Lower lobe of right lung (tissue), 2 donors: Measurements from ENCODE around the gene TEX26. TPM values are rescaled to one million over a fixed set of nuclear protein-coding genes. Genes with fewer than 3 reads are reported as not detected.

Experiments used
- ATAC-seq, 2 donors: fragments of 200-7000 bp; cut with Tn5 transposase; one replicate each; pipeline ENCODE4 v1.9.1; 2020 to 2022; ENCODE audit warnings: mild to moderate bottlenecking in 2 of 2, moderate library complexity in 2 of 2
- DNase-seq: peaks from one replicate; pipeline ENCODE4 v3.0.0-alpha.2; 2020
- H3K27ac ChIP-seq: fragments of 200-600 bp; one replicate; pipeline ENCODE4 v1.8.0; 2022
- H3K27me3 ChIP-seq: fragments of 200-600 bp; one replicate; pipeline ENCODE4 v1.8.0; 2022; ENCODE audit warnings: low read depth
- H3K36me3 ChIP-seq: fragments of 200-600 bp; one replicate; pipeline ENCODE4 v1.8.0; 2022; ENCODE audit warnings: mild to moderate bottlenecking
- H3K4me1 ChIP-seq: fragments of 200-600 bp; one replicate; pipeline ENCODE4 v1.8.0; 2022
- H3K4me3 ChIP-seq: fragments of 200-600 bp; one replicate; pipeline ENCODE4 v1.8.0; 2022; ENCODE audit warnings: mild to moderate bottlenecking
- H3K9me3 ChIP-seq: fragments of 200-600 bp; one replicate; pipeline ENCODE4 v1.8.0; 2022
- intact Hi-C: fragments of 100-400 bp; cut with DNase I; formaldehyde crosslinking; loops from one replicate; pipeline ENCODE4 v1.11.0; 2022
- total RNA-seq: library from RNA; stranded (reverse); fragmentation: NEBNext Ultra II Directional; extraction: Animal tissue kit (Norgen Biotek cat#: 25700); gene quantifications from one replicate; pipeline ENCODE4 v1.2.1, GENCODE V29; 2021
- TF ChIP-seq, protein P1 (sequence below): fragments of 200-600 bp; IDR thresholded peaks from one replicate; pipeline ENCODE4 v1.8.0; 2022; ENCODE audit warnings: antibody characterized with exemption, mild to moderate bottlenecking
- donor health status: DM: no; HTN: yes; CAD: no; lungs with severe emphysema.

The TEX26 gene
- total RNA-seq, 1 donor from 2014 or later = 0.27 TPM

DNA sequence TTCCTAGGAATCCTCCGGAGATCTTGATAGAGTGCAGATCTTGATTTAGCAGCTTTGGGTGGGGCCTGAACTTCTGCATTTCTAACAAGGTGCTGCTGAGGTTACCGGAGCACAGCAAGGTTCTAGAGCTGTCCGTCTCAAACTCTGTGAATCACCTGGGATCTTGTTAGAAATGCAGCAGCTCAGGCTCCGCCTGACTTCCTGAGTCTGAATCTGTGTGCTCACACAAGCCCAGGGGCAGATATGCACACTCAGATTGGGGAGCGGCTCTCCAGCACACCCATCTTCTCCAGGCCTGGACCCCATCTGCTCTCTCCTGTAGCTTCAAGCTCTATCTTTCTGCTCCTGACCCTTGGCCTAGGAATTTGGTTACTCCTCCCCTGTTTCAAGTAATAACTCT is 3.5 kb upstream of the TEX26 start:
- DNase-seq (no peak), ATAC-seq (no peak)
- Histone ChIP-seq H3K36me3 (no peaks in the 10 kb centered on the region), H3K27me3 (peaks cover 11% of the 10 kb centered on the region), H3K4me3 (no peak overlapping the region), H3K27ac (no peak overlapping the region), H3K9me3 (no peaks in the 10 kb centered on the region), H3K4me1 (no peaks in the 10 kb centered on the region)
- TF ChIP-seq, protein P1, sequence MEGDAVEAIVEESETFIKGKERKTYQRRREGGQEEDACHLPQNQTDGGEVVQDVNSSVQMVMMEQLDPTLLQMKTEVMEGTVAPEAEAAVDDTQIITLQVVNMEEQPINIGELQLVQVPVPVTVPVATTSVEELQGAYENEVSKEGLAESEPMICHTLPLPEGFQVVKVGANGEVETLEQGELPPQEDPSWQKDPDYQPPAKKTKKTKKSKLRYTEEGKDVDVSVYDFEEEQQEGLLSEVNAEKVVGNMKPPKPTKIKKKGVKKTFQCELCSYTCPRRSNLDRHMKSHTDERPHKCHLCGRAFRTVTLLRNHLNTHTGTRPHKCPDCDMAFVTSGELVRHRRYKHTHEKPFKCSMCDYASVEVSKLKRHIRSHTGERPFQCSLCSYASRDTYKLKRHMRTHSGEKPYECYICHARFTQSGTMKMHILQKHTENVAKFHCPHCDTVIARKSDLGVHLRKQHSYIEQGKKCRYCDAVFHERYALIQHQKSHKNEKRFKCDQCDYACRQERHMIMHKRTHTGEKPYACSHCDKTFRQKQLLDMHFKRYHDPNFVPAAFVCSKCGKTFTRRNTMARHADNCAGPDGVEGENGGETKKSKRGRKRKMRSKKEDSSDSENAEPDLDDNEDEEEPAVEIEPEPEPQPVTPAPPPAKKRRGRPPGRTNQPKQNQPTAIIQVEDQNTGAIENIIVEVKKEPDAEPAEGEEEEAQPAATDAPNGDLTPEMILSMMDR = no peak
- intact Hi-C loops = no loop called here

DNA sequence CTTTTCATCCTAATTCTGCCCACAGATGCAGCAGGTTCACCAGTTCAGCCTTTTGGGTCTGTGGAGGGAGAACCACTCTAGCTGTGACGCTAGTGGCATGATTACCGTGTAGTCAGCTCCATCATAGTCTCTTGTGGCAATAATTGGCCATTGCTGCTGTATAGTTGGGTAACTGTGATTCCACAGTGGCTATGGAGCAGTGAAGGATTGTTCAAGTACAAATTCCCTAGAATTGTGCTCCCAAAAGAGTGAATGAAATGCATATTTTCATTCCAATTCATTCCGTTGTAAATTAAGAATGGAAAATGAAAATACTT is 856 bp downstream of the TEX26 start:
- Histone ChIP-seq H3K4me1 (no peaks in the 10 kb centered on the region), H3K9me3 (peaks cover 3% of the 10 kb centered on the region), H3K27ac (no peak overlapping the region), H3K27me3 (peaks cover 11% of the 10 kb centered on the region), H3K4me3 (no peak overlapping the region), H3K36me3 (no peaks in the 10 kb centered on the region)
- intact Hi-C loops = no loop called here
- no peak for DNase-seq
- no peak for ATAC-seq
- TF ChIP-seq, protein P1 = no peak

DNA sequence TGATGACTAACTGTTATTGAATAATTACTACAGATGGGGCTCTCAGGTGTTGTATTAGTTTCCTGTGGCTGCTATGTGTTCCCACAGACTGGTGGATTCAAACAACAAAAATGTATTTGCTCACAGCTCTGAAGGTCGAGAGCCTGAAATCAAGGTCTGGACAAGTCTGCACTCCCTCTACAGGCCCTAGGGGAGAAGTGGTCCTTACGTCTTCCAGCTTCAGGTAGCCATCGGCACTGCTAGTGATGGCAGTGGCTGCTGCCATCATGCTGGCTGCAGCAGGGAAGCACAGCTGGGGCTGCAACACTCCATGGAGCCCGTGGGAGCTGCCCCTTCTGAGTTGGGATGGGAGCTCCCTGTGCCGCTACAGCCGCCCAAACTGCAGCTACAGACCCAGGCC is 1.9 kb downstream of the TEX26 start:
- peaks cover 11% of the 10 kb centered on the region for H3K27me3 ChIP-seq

DNA sequence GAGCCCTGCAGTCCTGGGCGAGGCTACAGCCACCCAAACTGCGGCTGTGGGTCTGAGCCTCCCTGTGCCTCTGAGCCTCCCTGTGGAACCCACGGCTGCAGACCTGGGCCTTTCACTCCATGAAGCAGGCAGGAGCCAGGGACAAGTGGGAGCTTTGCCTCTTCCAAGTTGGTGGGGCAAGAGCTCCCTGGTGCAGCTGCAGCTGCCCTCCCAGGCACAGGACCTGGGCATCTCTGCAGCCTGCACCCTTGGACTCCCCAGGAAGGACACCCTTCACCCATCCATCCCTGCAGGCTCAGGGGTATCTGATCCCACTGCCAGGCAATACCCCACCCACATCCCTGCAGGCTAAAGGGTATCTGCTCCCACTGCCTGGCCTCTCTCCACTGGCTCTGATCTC is 2.3 kb downstream of the TEX26 start:
- ATAC-seq (peak in 1 of 2 donors; percentile 11), DNase-seq (no peak)
- Histone ChIP-seq H3K4me3 (no peak overlapping the region), H3K27me3 (peaks cover 11% of the 10 kb centered on the region), H3K9me3 (peaks cover 7% of the 10 kb centered on the region), H3K4me1 (no peaks in the 10 kb centered on the region), H3K27ac (no peak overlapping the region), H3K36me3 (no peaks in the 10 kb centered on the region)
- TF ChIP-seq, protein P1 = no peak
- intact Hi-C loops = no loop called here

More for the DNA sequence above, 1.9 kb downstream of the TEX26 start:
- Histone ChIP-seq H3K36me3 (no peaks in the 10 kb centered on the region), H3K27ac (no peak overlapping the region), H3K4me3 (no peak overlapping the region), H3K4me1 (no peaks in the 10 kb centered on the region), H3K9me3 (peaks cover 7% of the 10 kb centered on the region)
- DNase-seq (no peak), ATAC-seq (no peak)
- TF ChIP-seq, protein P1 = no peak
- intact Hi-C loops = no loop called here

DNA sequence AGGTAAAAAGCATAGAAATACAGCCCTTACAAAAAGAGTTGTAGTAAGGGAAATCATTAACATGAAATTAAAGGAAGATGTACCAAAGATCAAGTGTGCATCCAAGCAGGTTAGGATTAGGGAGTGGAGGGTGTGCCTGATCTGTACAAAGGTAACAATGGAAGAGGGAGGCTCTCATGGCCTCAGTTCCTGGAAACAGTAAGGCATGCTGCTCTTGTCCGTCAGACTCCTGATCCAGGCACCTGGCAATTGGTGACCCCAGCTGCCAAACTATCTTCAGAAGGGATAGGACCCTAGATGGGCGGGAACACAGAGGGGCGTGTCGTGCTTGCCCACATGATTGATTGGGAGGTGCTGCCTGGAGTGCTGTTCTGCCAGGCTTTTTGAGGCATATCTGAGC is 4.5 kb downstream of the TEX26 start:
- Histone ChIP-seq H3K9me3 (peaks cover 7% of the 10 kb centered on the region), H3K4me1 (no peaks in the 10 kb centered on the region), H3K27me3 (peaks cover 11% of the 10 kb centered on the region), H3K27ac (no peak overlapping the region), H3K36me3 (no peaks in the 10 kb centered on the region), H3K4me3 (no peak overlapping the region)
- no peak for ATAC-seq
- TF ChIP-seq, protein P1 = no peak
- intact Hi-C loops = no loop called here
- no peak for DNase-seq

DNA sequence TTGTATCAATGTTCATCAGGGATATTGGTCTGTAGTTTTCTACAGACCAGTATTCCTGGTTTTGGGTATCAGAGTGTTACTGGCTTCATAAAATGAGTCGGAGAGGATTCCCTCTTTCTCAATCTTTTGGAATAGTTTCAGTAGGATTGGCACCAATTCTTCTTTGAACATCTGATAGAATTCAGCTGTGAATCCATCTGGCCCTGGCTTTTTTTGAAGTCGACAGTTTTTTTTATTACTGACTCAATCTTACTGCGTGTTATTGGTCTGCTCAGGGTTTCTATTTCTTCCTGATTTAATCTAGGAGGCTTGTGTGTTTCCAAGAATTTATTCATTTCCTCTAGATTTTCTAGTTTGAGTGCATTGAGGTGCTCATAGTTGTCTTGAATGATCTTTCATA is 11.4 kb downstream of the TEX26 start:
- DNase-seq = no peak
- Histone ChIP-seq H3K27me3 (no peaks in the 10 kb centered on the region), H3K36me3 (no peaks in the 10 kb centered on the region), H3K9me3 (no peaks in the 10 kb centered on the region), H3K27ac (no peak overlapping the region), H3K4me1 (no peaks in the 10 kb centered on the region), H3K4me3 (no peak overlapping the region)
- no peak for ATAC-seq
- TF ChIP-seq, protein P1 = no peak
- intact Hi-C loops = no loop called here
